H54 (cell line): ENCODE data around the gene ART4.

Source experiments
- DNase-seq: peaks from one replicate; pipeline ENCODE4 v3.0.0; 2011; ENCODE audit warnings: low spot score, mixed read lengths; ENCODE audit not compliant: insufficient read length
- FAIRE-seq: peaks from 3 replicates; lab custom pipeline; 2011; peaks lifted over from hg19 to GRCh38; lab: Jason Lieb, UNC
- POLR2A ChIP-seq: IDR thresholded peaks from 2 replicates; pipeline ENCODE4 v1.6.1; 2011; ENCODE audit warnings: low read depth, mild to moderate bottlenecking, low read length

ART4 gene

DNA sequence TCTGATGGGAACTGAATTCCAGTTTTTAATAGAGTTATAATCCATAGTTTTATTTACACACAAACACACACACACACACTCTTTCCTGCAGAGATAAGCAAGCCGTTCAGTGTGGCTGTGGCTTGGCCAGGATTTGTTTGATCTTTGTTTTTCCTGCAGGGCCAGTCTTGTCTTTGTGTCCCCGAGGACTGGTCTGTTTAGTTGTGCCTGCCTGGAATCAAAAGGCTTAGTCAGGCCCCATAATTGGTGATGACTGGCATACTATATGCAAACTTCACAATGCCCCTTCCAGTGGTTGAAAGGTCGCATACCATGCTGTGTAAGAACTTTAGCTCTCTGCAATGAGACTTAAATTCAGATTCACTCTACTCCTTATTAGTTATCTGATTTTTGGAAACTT, 66.1 kb downstream of the ART4 start:
- no peak for DNase-seq
- FAIRE-seq, result no peak
- no peak for TF ChIP-seq POLR2A

DNA sequence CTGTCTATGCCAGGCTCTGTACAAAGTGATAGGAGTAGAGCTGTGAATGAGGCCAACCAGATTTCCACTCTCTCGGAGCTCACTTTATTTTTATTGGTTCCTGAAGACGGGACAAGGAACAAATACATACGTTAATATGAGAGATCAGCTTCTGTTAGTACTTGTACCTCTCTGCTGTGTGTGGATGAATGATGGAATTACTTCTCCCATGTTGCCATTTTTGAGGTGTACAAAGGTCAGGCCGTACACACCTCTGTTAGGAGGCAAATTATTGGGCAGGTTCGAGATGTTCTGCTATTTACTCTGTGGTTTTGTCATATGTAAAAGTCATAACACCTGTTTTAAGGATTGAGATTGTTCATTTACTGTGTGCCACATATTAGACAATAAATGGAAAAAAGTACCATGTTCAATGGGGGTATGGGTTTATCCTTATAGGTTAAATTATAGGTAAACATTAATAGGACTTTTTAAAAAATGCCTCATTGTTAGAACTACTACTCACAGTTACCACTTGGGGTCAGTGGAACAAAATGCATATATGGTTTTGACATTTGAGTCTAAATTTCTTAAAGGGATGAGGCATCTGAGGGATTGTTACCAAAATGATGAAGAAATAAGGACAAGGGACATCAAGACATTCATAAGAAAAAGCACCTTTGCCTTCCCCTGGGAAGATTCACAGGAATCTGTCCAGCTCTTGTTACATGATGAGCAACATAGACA, 66.9 kb downstream of the ART4 start:
- no peak for TF ChIP-seq POLR2A
- peak; percentile 23 for FAIRE-seq
- no peak for DNase-seq

DNA sequence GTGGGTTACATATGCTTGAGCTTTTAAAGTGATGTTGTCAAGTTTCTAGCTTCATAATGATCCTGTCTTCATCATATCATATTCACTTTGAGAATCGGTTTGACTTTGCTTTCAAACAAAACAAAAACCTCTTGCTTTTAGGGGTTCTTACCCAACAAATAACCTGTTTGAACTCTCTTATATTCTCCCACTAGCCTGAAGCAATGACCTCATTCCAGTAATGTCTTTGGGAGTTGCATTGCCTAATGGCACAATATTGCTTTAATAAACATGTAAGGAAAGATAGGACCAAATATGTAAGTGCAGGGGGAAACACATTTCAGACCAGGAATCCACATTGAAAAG, 67.7 kb downstream of the ART4 start:
- TF ChIP-seq POLR2A, result no peak
- FAIRE-seq (no peak), DNase-seq (no peak)
